ENCODE results near the gene NDUFB11. TPM values are rescaled to one million over a fixed set of nuclear protein-coding genes. Genes with fewer than 3 reads are reported as not detected.

Gene NDUFB11
- 94.2 and 114 TPM in 2 replicates for total RNA-seq

DNA sequence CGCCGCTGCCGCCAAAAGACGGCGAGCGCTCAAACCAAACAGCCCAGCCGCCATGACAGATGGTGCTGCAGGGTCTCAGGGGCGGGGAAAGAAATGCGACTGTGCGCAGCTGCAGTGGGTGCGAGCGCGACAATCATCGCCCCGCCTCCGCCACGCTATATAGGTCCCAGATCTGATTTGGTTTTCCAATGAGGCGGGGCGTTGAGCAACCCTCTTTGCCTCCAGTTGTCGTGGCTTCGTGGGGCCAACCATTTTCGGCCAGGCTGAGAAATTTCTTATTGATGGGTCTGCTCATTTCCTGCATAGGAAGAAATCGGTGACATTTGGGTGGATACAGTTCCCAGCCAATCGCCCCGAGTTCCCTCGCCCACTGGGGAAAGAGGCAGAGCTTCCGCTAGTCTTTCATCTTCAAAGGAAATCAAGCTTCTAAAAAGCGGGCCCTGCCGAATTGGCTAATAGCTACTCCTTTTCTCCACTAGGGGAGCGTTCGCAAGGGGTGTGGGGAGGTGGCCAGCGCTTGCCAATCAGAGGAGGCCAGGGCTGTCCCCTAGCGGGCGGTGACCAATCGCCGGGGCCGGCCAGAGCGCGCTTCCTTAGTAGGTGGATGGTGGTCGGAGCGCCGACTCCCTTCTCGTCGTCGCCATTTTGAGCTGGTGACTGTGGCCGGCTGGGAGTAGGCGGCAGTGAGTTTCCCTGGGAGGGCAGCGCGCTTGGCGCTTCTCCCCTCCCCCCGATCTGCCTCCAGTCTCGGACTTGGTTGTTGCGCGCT is at the start of gene NDUFB11, which contains the start of gene RBM10:
Gene NDUFB11, minus strand, starts transcription at position 77 of the 769 bp plus-strand sequence. Its CDS starts 23 bp downstream, at position 54.
Gene RBM10, plus strand, starts transcription at position 596 of the 769 bp plus-strand sequence. CDS start 2,261 bp downstream, outside the sequence.

DNA sequence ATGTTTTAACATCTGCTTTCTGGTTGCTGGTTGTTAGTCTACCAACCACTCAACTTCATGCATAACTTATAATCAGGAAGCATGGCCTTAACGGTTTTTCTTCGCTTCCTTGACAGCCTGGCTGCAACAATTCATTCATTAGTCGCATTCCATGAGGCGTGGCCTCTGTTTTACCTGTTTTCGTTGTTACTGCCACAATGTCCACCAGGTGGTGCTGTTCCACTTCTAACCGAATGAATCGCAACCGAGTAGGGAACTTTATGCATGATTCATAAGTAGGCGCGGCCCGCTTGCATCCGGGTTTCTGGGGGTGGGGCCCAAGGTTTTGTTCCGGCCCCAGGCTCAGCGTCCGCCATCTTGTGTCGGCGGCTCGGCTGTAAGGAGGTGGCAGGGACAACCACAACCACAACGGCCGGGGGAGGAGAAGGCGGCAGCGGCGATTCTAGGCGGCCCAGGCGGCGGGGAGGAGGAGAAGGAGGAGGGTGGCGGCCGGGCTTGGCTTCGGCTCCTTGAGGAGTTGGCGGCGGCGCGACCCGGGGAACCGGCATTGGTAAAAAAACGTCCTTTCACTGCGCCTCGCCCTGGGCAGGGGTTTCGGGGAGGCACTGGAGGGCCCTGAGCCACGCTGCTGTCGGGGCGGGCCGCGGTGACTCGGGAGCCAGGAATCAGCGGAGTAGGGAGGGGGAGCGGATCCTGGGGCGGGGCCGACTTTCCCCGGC is 49.1 kb upstream of the NDUFB11 start, which contains the start of gene UBA1:
Gene UBA1, plus strand, starts transcription at position 355 of the 719 bp plus-strand sequence. CDS start 4,974 bp downstream, outside the sequence.

Other genes with a start within 250 kb of the NDUFB11 start
- gene JADE3, start 232.3 kb downstream of the NDUFB11 start, total RNA-seq, result 2.6 and 3.3 TPM in 2 replicates
- 2.0 and 2.1 TPM in 2 replicates for gene RGN, start 66.3 kb downstream of the NDUFB11 start, total RNA-seq
- 43.3 and 49.0 TPM in 2 replicates for gene RBM10, start 519 bp upstream of the NDUFB11 start, total RNA-seq
- gene UBA1, start 49.1 kb upstream of the NDUFB11 start, total RNA-seq, result 193 and 202 TPM in 2 replicates
- gene CDK16, start 74.0 kb upstream of the NDUFB11 start, total RNA-seq, result 101 and 133 TPM in 2 replicates
- gene USP11, start 88.3 kb upstream of the NDUFB11 start, total RNA-seq, result 30.5 and 43.3 TPM in 2 replicates
- under 0.01 TPM in 1 of 2 replicates, not detected in the other for gene ZNF157, start 225.9 kb upstream of the NDUFB11 start, total RNA-seq

All from epithelial cell of alveolus of lung (primary cell).